WTC11 (cell line): ENCODE measurements around the gene ZNF532. TPM values are rescaled to one million over a fixed set of nuclear protein-coding genes. Genes with fewer than 3 reads are reported as not detected.

Experiments
- ATAC-seq: fragments of 200-7000 bp; cut with Tn5 transposase; 2 replicates; pipeline ENCODE4 v1.10.0; 2021; ENCODE audit warnings: mild to moderate bottlenecking, moderate library complexity
- CTCF ChIA-PET: fragments of 300-600 bp; sonication (Branson Sonifier 250); formaldehyde crosslinking; loops from one replicate; lab custom pipeline; 2021; ENCODE audit warnings: antibody characterized with exemption; lab: Charles Lee
- POLR2A ChIA-PET: fragments of 350-600 bp; sonication (Branson Sonifier 250); formaldehyde crosslinking; loops from one replicate; lab custom pipeline; 2021; ENCODE audit warnings: antibody characterized with exemption; lab: Charles Lee
- DNase-seq: peaks from one replicate; pipeline ENCODE4 v3.0.0; 2021; ENCODE audit warnings: low spot score
- H3K27ac Mint-ChIP-seq: 2 replicates; pipeline ENCODE4 v1.8.0; 2021; ENCODE audit warnings: mixed read lengths
- H3K27me3 Mint-ChIP-seq: 2 replicates; pipeline ENCODE4 v1.8.0; 2021; ENCODE audit warnings: low read depth, mild to moderate bottlenecking, moderate library complexity, mixed read lengths
- H3K36me3 Mint-ChIP-seq: 2 replicates; pipeline ENCODE4 v1.8.0; 2021; ENCODE audit warnings: mixed read lengths
- H3K4me1 Mint-ChIP-seq: 2 replicates; pipeline ENCODE4 v1.8.0; 2022; ENCODE audit warnings: mixed read lengths
- H3K4me3 Mint-ChIP-seq: 2 replicates; pipeline ENCODE4 v1.8.0; 2021; ENCODE audit warnings: mild to moderate bottlenecking, moderate library complexity, mixed read lengths
- H3K9me3 Mint-ChIP-seq: 2 replicates; pipeline ENCODE4 v1.8.0; 2021; ENCODE audit warnings: mixed read lengths
- ATF1 ChIP-seq: sonication (generic); formaldehyde crosslinking; IDR thresholded peaks from 2 replicates; pipeline ENCODE4 v1.8.1; 2023; ENCODE audit warnings: mild to moderate bottlenecking, moderate library complexity, missing genetic modification reagents
- ATF3 ChIP-seq: sonication (generic); formaldehyde crosslinking; conservative IDR thresholded peaks from 2 replicates; pipeline ENCODE4 v1.8.1; 2022; ENCODE audit warnings: mild to moderate bottlenecking, missing genetic modification reagents
- ATF6 ChIP-seq: sonication (generic); formaldehyde crosslinking; IDR thresholded peaks from 2 replicates; pipeline ENCODE4 v1.8.1; 2023; ENCODE audit warnings: mild to moderate bottlenecking, missing genetic modification reagents
- CBFB ChIP-seq: sonication (generic); formaldehyde crosslinking; IDR thresholded peaks from 2 replicates; pipeline ENCODE4 v1.8.1; 2022; ENCODE audit warnings: mild to moderate bottlenecking, low read depth, missing genetic modification reagents
- ELF4 ChIP-seq: sonication (generic); formaldehyde crosslinking; IDR thresholded peaks from 2 replicates; pipeline ENCODE4 v1.8.1; 2022; ENCODE audit warnings: low read depth, mild to moderate bottlenecking, moderate library complexity, missing genetic modification reagents
- ERG ChIP-seq: fragments of 250-450 bp; sonication (Bioruptor Pico); IDR thresholded peaks from 2 replicates; pipeline ENCODE4 v1.8.0; 2021; ENCODE audit warnings: mild to moderate bottlenecking
- ETV6 ChIP-seq: sonication (generic); formaldehyde crosslinking; IDR thresholded peaks from 2 replicates; pipeline ENCODE4 v1.8.1; 2022; ENCODE audit warnings: mild to moderate bottlenecking, missing genetic modification reagents
- FOXJ3 ChIP-seq: sonication (generic); formaldehyde crosslinking; IDR thresholded peaks from 2 replicates; pipeline ENCODE4 v1.9.0; 2021; ENCODE audit warnings: missing genetic modification reagents, mild to moderate bottlenecking, borderline replicate concordance
- JAZF1 ChIP-seq: fragments of 250-450 bp; sonication (Bioruptor Pico); IDR thresholded peaks from 2 replicates; pipeline ENCODE4 v1.9.0; 2021; ENCODE audit warnings: moderate library complexity, mild to moderate bottlenecking, inconsistent platforms
- JUN ChIP-seq: sonication (generic); formaldehyde crosslinking; IDR thresholded peaks from 2 replicates; pipeline ENCODE4 v1.8.0; 2023; ENCODE audit warnings: mild to moderate bottlenecking, missing genetic modification reagents
- MXD4 ChIP-seq: fragments of 250-450 bp; sonication (Bioruptor Pico); IDR thresholded peaks from 2 replicates; pipeline ENCODE4 v1.8.0; 2021; ENCODE audit warnings: mild to moderate bottlenecking, moderate library complexity, borderline replicate concordance
- MYBL2 ChIP-seq: sonication (generic); formaldehyde crosslinking; IDR thresholded peaks from 2 replicates; pipeline ENCODE4 v1.8.1; 2023; ENCODE audit warnings: mild to moderate bottlenecking, moderate library complexity, missing genetic modification reagents
- NFATC4 ChIP-seq: fragments of 250-450 bp; sonication (Bioruptor Pico); IDR thresholded peaks from 2 replicates; pipeline ENCODE4 v1.9.0; 2021; ENCODE audit warnings: mild to moderate bottlenecking
- NFYB ChIP-seq: sonication (generic); formaldehyde crosslinking; conservative IDR thresholded peaks from 2 replicates; pipeline ENCODE4 v1.8.0; 2022; ENCODE audit warnings: low read depth, missing genetic modification reagents
- NR1H2 ChIP-seq: sonication (generic); formaldehyde crosslinking; IDR thresholded peaks from 2 replicates; pipeline ENCODE4 v1.9.0; 2021; ENCODE audit warnings: mild to moderate bottlenecking, moderate library complexity, missing genetic modification reagents
- NR3C1 ChIP-seq: sonication (generic); formaldehyde crosslinking; conservative IDR thresholded peaks from 2 replicates; pipeline ENCODE4 v1.8.1; 2023; ENCODE audit warnings: low read depth, mild to moderate bottlenecking, missing genetic modification reagents
- SOX15 ChIP-seq: fragments of 250-450 bp; sonication (Bioruptor Pico); IDR thresholded peaks from 2 replicates; pipeline ENCODE4 v1.9.0; 2021; ENCODE audit warnings: mild to moderate bottlenecking
- TEAD1 ChIP-seq: sonication (generic); formaldehyde crosslinking; IDR thresholded peaks from 2 replicates; pipeline ENCODE4 v1.8.0; 2022; ENCODE audit warnings: mild to moderate bottlenecking, missing genetic modification reagents
- ZBTB21 ChIP-seq: sonication (generic); formaldehyde crosslinking; IDR thresholded peaks from 2 replicates; pipeline ENCODE4 v1.8.1; 2023; ENCODE audit warnings: mild to moderate bottlenecking, missing genetic modification reagents, borderline replicate concordance
- ZBTB43 ChIP-seq: sonication (generic); formaldehyde crosslinking; IDR thresholded peaks from 2 replicates; pipeline ENCODE4 v1.8.1; 2023; ENCODE audit warnings: mild to moderate bottlenecking, missing genetic modification reagents
- ZNF138 ChIP-seq: sonication (generic); formaldehyde crosslinking; conservative IDR thresholded peaks from 2 replicates; pipeline ENCODE4 v1.8.1; 2022; ENCODE audit warnings: mild to moderate bottlenecking, moderate library complexity, missing genetic modification reagents
- ZNF232 ChIP-seq: sonication (generic); formaldehyde crosslinking; IDR thresholded peaks from 2 replicates; pipeline ENCODE4 v1.8.0; 2022; ENCODE audit warnings: mild to moderate bottlenecking, missing genetic modification reagents
- ZSCAN18 ChIP-seq: fragments of 250-450 bp; sonication (Bioruptor Pico); IDR thresholded peaks from 2 replicates; pipeline ENCODE4 v2.1.2; 2022; ENCODE audit warnings: mild to moderate bottlenecking, moderate library complexity
- total RNA-seq: library from RNA; stranded (reverse); gene quantifications from 3 replicates; pipeline ENCODE4 v1.2.3, GENCODE V29; 2021

Gene ZNF532
- total RNA-seq, 1 experiment from 2014 or later = 171 TPM

- Mint-ChIP-seq H3K4me3 (no peak overlapping the region), H3K27ac (peak overlapping the region; percentile 62), H3K9me3 (no peaks in the 10 kb centered on the region), H3K4me1 (peaks cover 77% of the 10 kb centered on the region), H3K36me3 (peaks cover 40% of the 10 kb centered on the region), H3K27me3 (no peaks in the 10 kb centered on the region)
- no peak for TF ChIP-seq ZSCAN18 (CRISPR knock-in tag)
- no peak for TF ChIP-seq NR3C1 (CRISPR knock-in tag)
- TF ChIP-seq ERG (CRISPR knock-in tag) = no peak
- no peak for TF ChIP-seq ELF4 (CRISPR knock-in tag)
- no peak for TF ChIP-seq NFATC4 (CRISPR knock-in tag)
- no peak for TF ChIP-seq ZNF138
- TF ChIP-seq JUN = no peak
- no peak for TF ChIP-seq JAZF1 (CRISPR knock-in tag)
- ATAC-seq (peak; percentile 29), DNase-seq (no peak)
- ChIA-PET POLR2A (no interaction called here), CTCF (no interaction called here)
Measured at GRCh38 chr18:58892488-58892887, 27.8 kb downstream of the ZNF532 start.

GRCh38 chr18:58893388-58894099 is 28.9 kb downstream of the ZNF532 start:
- POLR2A ChIA-PET = no interaction called here
- CTCF ChIA-PET = no interaction called here
- Mint-ChIP-seq H3K36me3 (peaks cover 39% of the 10 kb centered on the region), H3K9me3 (no peaks in the 10 kb centered on the region), H3K27me3 (no peaks in the 10 kb centered on the region)
- no peak for TF ChIP-seq ATF6 (CRISPR knock-in tag)
- TF ChIP-seq MXD4 (CRISPR knock-in tag) = no peak
- TF ChIP-seq NR1H2 (CRISPR knock-in tag) = no peak
- TF ChIP-seq CBFB (CRISPR knock-in tag) = no peak
- no peak for TF ChIP-seq ZSCAN18 (CRISPR knock-in tag)
- no peak for TF ChIP-seq ETV6 (CRISPR knock-in tag)
- TF ChIP-seq ATF1 (CRISPR knock-in tag) = no peak
- TF ChIP-seq, all 79 proteins: peak for 0
- ATAC-seq = no peak
- Mint-ChIP-seq H3K4me3 (no peak overlapping the region), H3K27ac (peak overlapping the region; percentile 86), H3K4me1 (peaks cover 79% of the 10 kb centered on the region)
- DNase-seq = no peak

- CTCF ChIA-PET = interaction anchor here (1.4 kb wide), 1 partner anchor 16 kb away, joined by 5 read pairs; no protein-coding TSS in a partner anchor
- TF ChIP-seq ZNF232 (CRISPR knock-in tag) (no peak), ETV6 (CRISPR knock-in tag) (no peak), NFYB (no peak), TEAD1 (CRISPR knock-in tag) (no peak), ELF4 (CRISPR knock-in tag) (no peak), ZBTB21 (CRISPR knock-in tag) (no peak), ZBTB43 (CRISPR knock-in tag) (no peak), SOX15 (CRISPR knock-in tag) (no peak), MYBL2 (no peak), FOXJ3 (CRISPR knock-in tag) (no peak), ATF3 (no peak), ZSCAN18 (CRISPR knock-in tag) (no peak)
Measured at GRCh38 chr18:58894930-58895329, 30.3 kb downstream of the ZNF532 start.

More at GRCh38 chr18:58894930-58895329, 30.3 kb downstream of the ZNF532 start:
- H3K27me3 Mint-ChIP-seq = no peaks in the 10 kb centered on the region
- POLR2A ChIA-PET = no interaction called here
- no peak for DNase-seq
- ATAC-seq = no peak
- H3K36me3 Mint-ChIP-seq = peaks cover 39% of the 10 kb centered on the region
- no peak overlapping the region for H3K4me3 Mint-ChIP-seq
- H3K27ac Mint-ChIP-seq = peak overlapping the region; percentile 92
- no peaks in the 10 kb centered on the region for H3K9me3 Mint-ChIP-seq
- H3K4me1 Mint-ChIP-seq = peaks cover 85% of the 10 kb centered on the region
